OCI-LY3 (cell line): ENCODE data around the gene RASA2.
"Not testable (repeated sequence)": the region's sequence is repeated elsewhere in the genome, so short reads cannot be mapped to it uniquely, and the experiment has no call there.

ENCODE experiments used
- H2AFZ ChIP-seq: fragments of 200-600, 300-600 bp; shearing (Covaris generic); 2 replicates; pipeline ENCODE4 v1.6.0; 2014; ENCODE audit warnings: antibody characterized with exemption, low read depth, low read length
- H3K27ac ChIP-seq: fragments of 200-600, 300-600 bp; sonication (generic); 2 replicates; pipeline ENCODE4 v1.5.1; 2014; ENCODE audit warnings: mild to moderate bottlenecking, low read length, moderate library complexity, mixed read lengths
- H3K27me3 ChIP-seq: fragments of 200-600, 300-600 bp; sonication (generic); 2 replicates; pipeline ENCODE4 v1.6.1; 2014; ENCODE audit warnings: low read depth, low read length, mixed read lengths
- H3K36me3 ChIP-seq: fragments of 200-600, 300-600 bp; sonication (generic); replicated peaks from 2 replicates; pipeline ENCODE3; 2014; ENCODE audit warnings: low read depth, low read length, mixed read lengths
- H3K4me1 ChIP-seq: fragments of 300-600, 200-600 bp; sonication (generic); 2 replicates; pipeline ENCODE4 v1.6.1; 2014; ENCODE audit warnings: low read length, mixed read lengths
- H3K4me2 ChIP-seq: fragments of 200-600, 300-600 bp; sonication (generic); 2 replicates; pipeline ENCODE4 v1.6.1; 2014; ENCODE audit warnings: low read length, mixed read lengths
- H3K4me3 ChIP-seq: fragments of 300-600, 200-600 bp; sonication (generic); 2 replicates; pipeline ENCODE4 v1.5.1; 2014; ENCODE audit warnings: antibody characterized with exemption, mild to moderate bottlenecking, low read length, moderate library complexity
- H3K79me2 ChIP-seq: fragments of 300-600, 200-600 bp; shearing (Covaris generic); 2 replicates; pipeline ENCODE4 v1.6.1; 2014; ENCODE audit warnings: mild to moderate bottlenecking, low read length, mixed read lengths
- H3K9ac ChIP-seq: fragments of 300-600, 200-600 bp; shearing (Covaris generic); 2 replicates; pipeline ENCODE4 v1.6.0; 2014; ENCODE audit warnings: mild to moderate bottlenecking, low read length, moderate library complexity
- H3K9me3 ChIP-seq: fragments of 200-600, 300-600 bp; shearing (Covaris generic); 2 replicates; pipeline ENCODE4 v1.6.1; 2014; ENCODE audit warnings: low read length, mixed read lengths; ENCODE audit not compliant: insufficient read depth
- H4K20me1 ChIP-seq: fragments of 200-600, 300-600 bp; sonication (generic); 2 replicates; pipeline ENCODE4 v1.6.1; 2016; ENCODE audit warnings: low read length, mixed read lengths; ENCODE audit not compliant: insufficient read depth
- EZH2phosphoT487 ChIP-seq: fragments of 200-600 bp; shearing (Covaris generic); IDR thresholded peaks from 2 replicates; pipeline ENCODE4 v1.6.1; 2018; ENCODE audit warnings: antibody characterized with exemption, mixed run types, low read depth
- TF ChIP-seq, protein P1 (sequence below): fragments of 200-600, 300-600 bp; sonication (generic); IDR thresholded peaks from 2 replicates; pipeline ENCODE4 v1.5.1; 2014; ENCODE audit warnings: antibody characterized with exemption, low read length, low read depth

The RASA2 gene

GRCh38 chr3:141625506-141625905, 138.7 kb downstream of the RASA2 start:
- no peaks in the 10 kb centered on the region for H4K20me1 ChIP-seq
- H3K79me2 ChIP-seq: no peaks in the 10 kb centered on the region
- no peaks in the 10 kb centered on the region for H3K9me3 ChIP-seq
- H3K27ac ChIP-seq: no peak overlapping the region
- no peak overlapping the region for H3K4me3 ChIP-seq
- H3K9ac ChIP-seq: no peak overlapping the region
- H3K4me2 ChIP-seq: no peak overlapping the region
- no peaks in the 10 kb centered on the region for H3K27me3 ChIP-seq
- TF ChIP-seq, protein P1, sequence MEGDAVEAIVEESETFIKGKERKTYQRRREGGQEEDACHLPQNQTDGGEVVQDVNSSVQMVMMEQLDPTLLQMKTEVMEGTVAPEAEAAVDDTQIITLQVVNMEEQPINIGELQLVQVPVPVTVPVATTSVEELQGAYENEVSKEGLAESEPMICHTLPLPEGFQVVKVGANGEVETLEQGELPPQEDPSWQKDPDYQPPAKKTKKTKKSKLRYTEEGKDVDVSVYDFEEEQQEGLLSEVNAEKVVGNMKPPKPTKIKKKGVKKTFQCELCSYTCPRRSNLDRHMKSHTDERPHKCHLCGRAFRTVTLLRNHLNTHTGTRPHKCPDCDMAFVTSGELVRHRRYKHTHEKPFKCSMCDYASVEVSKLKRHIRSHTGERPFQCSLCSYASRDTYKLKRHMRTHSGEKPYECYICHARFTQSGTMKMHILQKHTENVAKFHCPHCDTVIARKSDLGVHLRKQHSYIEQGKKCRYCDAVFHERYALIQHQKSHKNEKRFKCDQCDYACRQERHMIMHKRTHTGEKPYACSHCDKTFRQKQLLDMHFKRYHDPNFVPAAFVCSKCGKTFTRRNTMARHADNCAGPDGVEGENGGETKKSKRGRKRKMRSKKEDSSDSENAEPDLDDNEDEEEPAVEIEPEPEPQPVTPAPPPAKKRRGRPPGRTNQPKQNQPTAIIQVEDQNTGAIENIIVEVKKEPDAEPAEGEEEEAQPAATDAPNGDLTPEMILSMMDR: no peak
- TF ChIP-seq EZH2phosphoT487: no peak
- H2AFZ ChIP-seq: no peak overlapping the region
- no peaks in the 10 kb centered on the region for H3K4me1 ChIP-seq
- no peaks in the 10 kb centered on the region for H3K36me3 ChIP-seq

GRCh38 chr3:141628334-141628733, 141.5 kb downstream of the RASA2 start:
- H3K36me3 ChIP-seq, H3K9me3 ChIP-seq, H4K20me1 ChIP-seq, H3K4me3 ChIP-seq, H3K27me3 ChIP-seq, H3K4me1 ChIP-seq, H3K27ac ChIP-seq, H3K79me2 ChIP-seq, H3K4me2 ChIP-seq, H2AFZ ChIP-seq, H3K9ac ChIP-seq: not testable (repeated sequence)

- not testable (repeated sequence) for H2AFZ ChIP-seq, H3K4me3 ChIP-seq, H3K79me2 ChIP-seq, H3K9me3 ChIP-seq, H3K36me3 ChIP-seq, H4K20me1 ChIP-seq, H3K27me3 ChIP-seq, H3K27ac ChIP-seq, H3K4me1 ChIP-seq, H3K4me2 ChIP-seq, H3K9ac ChIP-seq
Measured at GRCh38 chr3:141628868-141629441, 142.1 kb downstream of the RASA2 start.

DNA sequence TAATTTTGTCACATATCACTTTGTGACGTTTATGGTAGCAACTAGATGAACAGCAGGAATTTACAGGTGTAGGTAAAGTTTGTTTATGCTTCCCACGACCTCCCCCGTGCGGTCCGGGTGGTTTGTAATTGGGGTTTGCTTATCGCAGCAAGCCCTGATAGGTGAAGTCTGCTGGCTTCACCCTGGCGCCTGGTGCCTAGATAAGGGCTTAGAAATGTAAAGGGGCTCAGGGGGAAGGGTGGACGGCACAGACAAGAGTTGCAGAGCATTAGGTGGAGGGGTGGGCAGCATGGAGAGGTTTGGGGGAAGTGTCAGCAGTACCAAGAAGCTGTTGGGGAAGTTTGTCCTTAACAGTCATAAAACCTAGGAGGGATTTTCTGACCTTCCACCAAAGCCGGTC, 143.1 kb downstream of the RASA2 start:
- no peak overlapping the region for H3K4me2 ChIP-seq
- no peaks in the 10 kb centered on the region for H3K79me2 ChIP-seq
- no peaks in the 10 kb centered on the region for H3K9me3 ChIP-seq
- no peak for TF ChIP-seq EZH2phosphoT487
- TF ChIP-seq, protein P1: no peak
- H3K9ac ChIP-seq: no peak overlapping the region
- no peak overlapping the region for H2AFZ ChIP-seq
- no peaks in the 10 kb centered on the region for H3K36me3 ChIP-seq
- H3K4me3 ChIP-seq: no peak overlapping the region
- H3K27ac ChIP-seq: no peak overlapping the region
- H4K20me1 ChIP-seq: no peaks in the 10 kb centered on the region
- no peaks in the 10 kb centered on the region for H3K4me1 ChIP-seq
- H3K27me3 ChIP-seq: no peaks in the 10 kb centered on the region

DNA sequence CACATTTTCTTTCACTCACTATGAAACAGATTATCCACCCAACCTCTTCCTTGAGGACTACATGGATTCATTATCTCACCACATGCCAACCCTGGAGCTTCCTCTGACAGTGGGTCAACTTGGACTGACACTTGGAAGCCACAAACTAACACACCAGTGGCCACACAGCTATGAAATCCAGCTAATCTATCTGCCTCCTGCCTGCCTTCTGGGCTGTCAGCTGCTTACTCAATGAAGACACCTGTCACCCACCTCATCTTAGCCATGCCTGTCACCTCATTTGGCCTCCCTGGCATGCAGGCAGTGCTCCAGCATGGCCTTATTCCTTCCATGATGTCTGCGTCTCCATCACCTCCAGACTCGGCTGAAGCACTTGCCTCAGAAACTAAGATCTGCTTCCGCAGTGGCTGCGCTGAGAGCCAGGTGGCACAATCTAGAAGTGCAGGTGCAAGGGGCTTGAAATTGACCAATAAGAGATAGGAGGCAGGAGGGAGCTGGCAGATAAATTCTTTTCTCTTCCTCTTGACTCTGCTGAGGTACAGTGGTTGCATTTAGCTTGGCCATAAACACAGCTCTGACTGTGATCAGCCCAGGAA, 146.1 kb downstream of the RASA2 start:
- Histone ChIP-seq H3K4me3 (no peak overlapping the region), H3K9ac (no peak overlapping the region), H2AFZ (no peak overlapping the region), H3K79me2 (no peaks in the 10 kb centered on the region), H4K20me1 (no peaks in the 10 kb centered on the region), H3K27ac (no peak overlapping the region), H3K4me1 (no peaks in the 10 kb centered on the region), H3K36me3 (no peaks in the 10 kb centered on the region), H3K9me3 (no peaks in the 10 kb centered on the region), H3K27me3 (no peaks in the 10 kb centered on the region), H3K4me2 (no peak overlapping the region)
- TF ChIP-seq EZH2phosphoT487: no peak
